HFFc6 (cell line): Measurements from ENCODE around the gene MRPS27. TPM values are rescaled to one million over a fixed set of nuclear protein-coding genes. Genes with fewer than 3 reads are reported as not detected.

ENCODE experiments used
- DNase-seq: peaks from one replicate; pipeline ENCODE4 v3.0.0-alpha.2; 2018
- H3K27ac Mint-ChIP-seq: 2 replicates; pipeline ENCODE4 v1.8.0; 2020; ENCODE audit warnings: mild to moderate bottlenecking, mixed read lengths
- H3K27me3 Mint-ChIP-seq: 2 replicates; pipeline ENCODE4 v1.8.0; 2021; ENCODE audit warnings: mild to moderate bottlenecking, moderate library complexity, mixed read lengths; ENCODE audit not compliant: insufficient read depth
- H3K36me3 Mint-ChIP-seq: 2 replicates; pipeline ENCODE4 v1.8.0; 2021; ENCODE audit warnings: low read depth, mixed read lengths
- H3K4me1 Mint-ChIP-seq: 2 replicates; pipeline ENCODE4 v1.8.0; 2020; ENCODE audit warnings: low read depth, mixed read lengths
- H3K4me3 Mint-ChIP-seq: 2 replicates; pipeline ENCODE4 v1.8.0; 2020; ENCODE audit warnings: mild to moderate bottlenecking, moderate library complexity, mixed read lengths
- H3K9me3 Mint-ChIP-seq: 2 replicates; pipeline ENCODE4 v1.8.0; 2020; ENCODE audit warnings: mild to moderate bottlenecking, mixed read lengths
- CTCF ChIP-seq: fragments of 200-600 bp; sonication (generic); IDR thresholded peaks from 2 replicates; pipeline ENCODE4 v1.5.0; 2021; ENCODE audit warnings: antibody characterized with exemption, mild to moderate bottlenecking
- total RNA-seq, 6 experiments: library from RNA; stranded (reverse); fragmentation: NEBNext Ultra II Directional; extraction: Animal tissue kit (Norgen Biotek cat#: 25700); gene quantifications; 2 replicates in 1 of 6; 3 replicates in 5 of 6; pipeline ENCODE4 v1.2.3, GENCODE V29; 2021

Gene MRPS27
- total RNA-seq, 6 experiments from 2014 or later: 46.1 to 74.1 (median 57.9) TPM

GRCh38 chr5:72314571-72315172 is 5.4 kb downstream of the MRPS27 start:
- H3K27me3 Mint-ChIP-seq: no peaks in the 10 kb centered on the region
- H3K36me3 Mint-ChIP-seq: peaks cover 26% of the 10 kb centered on the region
- H3K4me3 Mint-ChIP-seq: peak overlapping the region; percentile 22; the same call in 1 of the 2 replicates
- TF ChIP-seq CTCF: peak; percentile 54
- peaks cover 32% of the 10 kb centered on the region for H3K4me1 Mint-ChIP-seq
- peak; percentile 15 for DNase-seq
- H3K9me3 Mint-ChIP-seq: no peaks in the 10 kb centered on the region
- no peak overlapping the region for H3K27ac Mint-ChIP-seq

- H3K36me3 Mint-ChIP-seq: peaks cover 24% of the 10 kb centered on the region; the same call in 1 of the 2 replicates
Observed at GRCh38 chr5:72313141-72313540, 6.9 kb downstream of the MRPS27 start.

GRCh38 chr5:72308853-72309191 is 11.2 kb downstream of the MRPS27 start:
- Mint-ChIP-seq H3K4me1 (peaks cover 36% of the 10 kb centered on the region), H3K27me3 (no peaks in the 10 kb centered on the region; the same call in 1 of the 2 replicates), H3K4me3 (peak overlapping the region; percentile 94), H3K27ac (peak overlapping the region; percentile 97), H3K9me3 (no peaks in the 10 kb centered on the region), H3K36me3 (peaks cover 24% of the 10 kb centered on the region; the same call in 1 of the 2 replicates)
- TF ChIP-seq CTCF: no peak
- DNase-seq: no peak

More at GRCh38 chr5:72313141-72313540, 6.9 kb downstream of the MRPS27 start:
- Mint-ChIP-seq H3K9me3 (no peaks in the 10 kb centered on the region), H3K27ac (no peak overlapping the region), H3K4me3 (no peak overlapping the region), H3K4me1 (peaks cover 31% of the 10 kb centered on the region), H3K27me3 (no peaks in the 10 kb centered on the region; the same call in 1 of the 2 replicates)
- DNase-seq: no peak
- TF ChIP-seq CTCF: no peak

- Mint-ChIP-seq H3K4me1 (peaks cover 31% of the 10 kb centered on the region), H3K27me3 (no peaks in the 10 kb centered on the region; the same call in 1 of the 2 replicates), H3K36me3 (peaks cover 19% of the 10 kb centered on the region; the same call in 1 of the 2 replicates), H3K9me3 (no peaks in the 10 kb centered on the region), H3K4me3 (peak overlapping the region; percentile 94), H3K27ac (peak overlapping the region; percentile 97)
- DNase-seq: peak; percentile 96
- TF ChIP-seq CTCF: peak; percentile 92
Observed at GRCh38 chr5:72307968-72308852, 11.8 kb downstream of the MRPS27 start.

GRCh38 chr5:72307573-72307967 is 12.5 kb downstream of the MRPS27 start:
- no peak for TF ChIP-seq CTCF
- H3K4me3 Mint-ChIP-seq: peak overlapping the region; percentile 94
- H3K36me3 Mint-ChIP-seq: peaks cover 14% of the 10 kb centered on the region; the same call in 1 of the 2 replicates
- H3K27ac Mint-ChIP-seq: peak overlapping the region; percentile 97
- peaks cover 32% of the 10 kb centered on the region for H3K4me1 Mint-ChIP-seq
- no peak for DNase-seq
- H3K9me3 Mint-ChIP-seq: no peaks in the 10 kb centered on the region
- no peaks in the 10 kb centered on the region; the same call in 1 of the 2 replicates for H3K27me3 Mint-ChIP-seq
